Neuronal stem cell (in vitro differentiated cells): ENCODE measurements around the gene TECPR2.
A peak's percentile ranks its signal among the peaks of the same experiment; 100 is the strongest.

Experiments
- DNase-seq: peaks from one replicate; pipeline ENCODE4 v3.0.0-alpha.2; 2013; ENCODE audit warnings: low spot score
- H2AFZ ChIP-seq: one replicate; pipeline ENCODE4 v1.6.1; 2013; ENCODE audit warnings: mild to moderate bottlenecking, low read length, inconsistent platforms
- H2AK5ac ChIP-seq: 2 replicates; pipeline ENCODE4 v1.6.1; 2013; ENCODE audit warnings: low read depth, mild to moderate bottlenecking, inconsistent platforms, low read length, moderate library complexity, mixed read lengths
- H2BK120ac ChIP-seq: 2 replicates; pipeline ENCODE4 v1.6.1; 2013; ENCODE audit warnings: low read depth, mild to moderate bottlenecking, inconsistent platforms, low read length, moderate library complexity, mixed read lengths
- H2BK12ac ChIP-seq: one replicate; pipeline ENCODE4 v1.6.1; 2013; ENCODE audit warnings: low read length, inconsistent platforms
- H2BK15ac ChIP-seq: 2 replicates; pipeline ENCODE4 v1.6.1; 2013; ENCODE audit warnings: mild to moderate bottlenecking, low read length, inconsistent platforms, mixed read lengths
- H2BK5ac ChIP-seq: one replicate; pipeline ENCODE4 v1.6.1; 2013; ENCODE audit warnings: inconsistent platforms, mild to moderate bottlenecking, low read length, moderate library complexity
- H3K14ac ChIP-seq: one replicate; pipeline ENCODE4 v1.6.1; 2013; ENCODE audit warnings: low read length, inconsistent platforms
- H3K18ac ChIP-seq: 2 replicates; pipeline ENCODE4 v1.6.1; 2013; ENCODE audit warnings: low read length, inconsistent platforms
- H3K23ac ChIP-seq: 2 replicates; pipeline ENCODE4 v1.6.1; 2013; ENCODE audit warnings: low read depth, mild to moderate bottlenecking, mixed read lengths, low read length, inconsistent platforms; ENCODE audit not compliant: poor library complexity
- H3K27ac ChIP-seq: replicated peaks from 3 replicates; pipeline ENCODE4 v1.5.1; 2013; ENCODE audit warnings: low read length, inconsistent platforms
- H3K27me3 ChIP-seq, 3 experiments: 2 replicates each; pipeline ENCODE4 v1.6.1; 2013; ENCODE audit warnings: low read length in 3 of 3, mild to moderate bottlenecking in 2 of 3, inconsistent platforms in 1 of 3, low read depth in 1 of 3, mixed read lengths in 1 of 3, moderate library complexity in 1 of 3; ENCODE audit not compliant: control insufficient read depth in 3 of 3, insufficient read depth in 3 of 3
- H3K36me3 ChIP-seq, 2 donors: replicated peaks in 1 of 2; 2 replicates each; pipeline ENCODE4 v1.6.1; 2013; ENCODE audit warnings: low read length in 2 of 2; ENCODE audit not compliant: control insufficient read depth in 2 of 2, insufficient read depth in 2 of 2
- H3K4ac ChIP-seq: 2 replicates; pipeline ENCODE4 v1.6.1; 2013; ENCODE audit warnings: inconsistent platforms, mild to moderate bottlenecking, low read length, moderate library complexity
- H3K4me1 ChIP-seq, 2 donors: 1 replicate in 1 of 2; 2 replicates in 1 of 2; pipeline ENCODE4 v1.6.1; 2013; ENCODE audit warnings: low read length in 2 of 2, low read depth in 1 of 2; ENCODE audit not compliant: control insufficient read depth in 2 of 2, insufficient read depth in 1 of 2
- H3K4me2 ChIP-seq: one replicate; pipeline ENCODE4 v1.6.1; 2013; ENCODE audit warnings: mild to moderate bottlenecking, low read length, inconsistent platforms; ENCODE audit not compliant: insufficient read depth, poor library complexity, severe bottlenecking
- H3K4me3 ChIP-seq, 2 donors: 2 replicates each; pipeline ENCODE4 v1.5.1; 2013; ENCODE audit warnings: low read length in 2 of 2, mild to moderate bottlenecking in 2 of 2, inconsistent platforms in 1 of 2, moderate library complexity in 1 of 2
- H3K79me1 ChIP-seq: one replicate; pipeline ENCODE4 v1.6.1; 2013; ENCODE audit warnings: low read depth, mild to moderate bottlenecking, inconsistent platforms, low read length, moderate library complexity
- H3K9ac ChIP-seq: one replicate; pipeline ENCODE4 v1.6.1; 2013; ENCODE audit warnings: mild to moderate bottlenecking, low read depth, low read length, inconsistent platforms; ENCODE audit not compliant: poor library complexity
- H3K9me3 ChIP-seq, 2 donors: replicated peaks in 1 of 2; 2 replicates each; pipeline versions ENCODE3 to v1.6.1; 2013; ENCODE audit warnings: low read length in 2 of 2, mild to moderate bottlenecking in 2 of 2, inconsistent platforms in 1 of 2, low read depth in 1 of 2, mixed read lengths in 1 of 2, moderate library complexity in 1 of 2; ENCODE audit not compliant: control insufficient read depth in 2 of 2, insufficient read depth in 1 of 2
- H4K8ac ChIP-seq: one replicate; pipeline ENCODE4 v1.6.1; 2013; ENCODE audit warnings: low read depth, mild to moderate bottlenecking, inconsistent platforms, low read length, moderate library complexity
- H4K91ac ChIP-seq: one replicate; pipeline ENCODE4 v1.6.1; 2013; ENCODE audit warnings: low read length, low read depth, mild to moderate bottlenecking, inconsistent platforms; ENCODE audit not compliant: poor library complexity
- WGBS, 2 donors: extraction: QIAGEN DNeasy Blood & Tissue Kit; methylation state at CpG; one replicate each; pipeline ENCODE4 v1.1.7; 2013; ENCODE audit warnings: missing lambda C conversion rate in 2 of 2, mixed read lengths in 1 of 2; ENCODE audit not compliant: insufficient read length in 2 of 2, insufficient replicate concordance in 1 of 2; ENCODE audit errors: extremely low coverage in 2 of 2; 5-methylcytosine and 5-hydroxymethylcytosine counted together

TECPR2 gene

GRCh38 chr14:102321456-102322422 is 41.0 kb upstream of the TECPR2 start:
- Histone ChIP-seq H3K27me3 (no peaks in the 10 kb centered on the region), H2BK12ac (no peak overlapping the region), H3K9me3 (no peaks in the 10 kb centered on the region), H3K4me3 (peak overlapping the region in 1 of 2 donors; percentile 28), H3K18ac (no peak overlapping the region), H3K23ac (no peak overlapping the region), H3K14ac (no peak overlapping the region), H3K4ac (no peak overlapping the region), H3K4me1 (peaks cover 12 to 14% of the 10 kb centered on the region in 2 donors), H2AK5ac (no peak overlapping the region), H2AFZ (no peak overlapping the region), H2BK5ac (no peak overlapping the region), H3K9ac (no peak overlapping the region), H4K91ac (no peak overlapping the region), H2BK15ac (no peak overlapping the region), H4K8ac (no peak overlapping the region), H3K4me2 (no peak overlapping the region), H3K36me3 (peaks cover 2 to 32% of the 10 kb centered on the region in 2 donors), H2BK120ac (no peak overlapping the region), H3K79me1 (peaks cover 3% of the 10 kb centered on the region), H3K27ac (no peak overlapping the region)
- DNase-seq = no peak
- no CpG with 5 or more reads among the region's 12 CpGs for WGBS, 2 donors

GRCh38 chr14:102323102-102323501 is 39.6 kb upstream of the TECPR2 start:
- H3K4me3 ChIP-seq = no peak overlapping the region
- no peak overlapping the region for H3K14ac ChIP-seq
- no peaks in the 10 kb centered on the region for H3K9me3 ChIP-seq
- H2AFZ ChIP-seq = no peak overlapping the region
- no peak overlapping the region for H2BK5ac ChIP-seq
- H3K4me2 ChIP-seq = no peak overlapping the region
- H4K91ac ChIP-seq = no peak overlapping the region
- no peak overlapping the region for H2BK120ac ChIP-seq
- peaks cover 3% of the 10 kb centered on the region for H3K79me1 ChIP-seq
- H2BK12ac ChIP-seq = no peak overlapping the region
- H2BK15ac ChIP-seq = no peak overlapping the region
- WGBS, 2 donors = no CpG with 5 or more reads among the region's 8 CpGs
- H3K4me1 ChIP-seq = peaks cover 4 to 8% of the 10 kb centered on the region in 2 donors
- H3K4ac ChIP-seq = no peak overlapping the region
- no peak overlapping the region for H3K23ac ChIP-seq
- H3K18ac ChIP-seq = no peak overlapping the region
- H3K9ac ChIP-seq = no peak overlapping the region
- no peak overlapping the region for H4K8ac ChIP-seq
- no peaks in the 10 kb centered on the region for H3K27me3 ChIP-seq
- peaks cover 5 to 39% of the 10 kb centered on the region in 2 donors for H3K36me3 ChIP-seq
- no peak overlapping the region for H3K27ac ChIP-seq
- no peak overlapping the region for H2AK5ac ChIP-seq
- DNase-seq = no peak

DNA sequence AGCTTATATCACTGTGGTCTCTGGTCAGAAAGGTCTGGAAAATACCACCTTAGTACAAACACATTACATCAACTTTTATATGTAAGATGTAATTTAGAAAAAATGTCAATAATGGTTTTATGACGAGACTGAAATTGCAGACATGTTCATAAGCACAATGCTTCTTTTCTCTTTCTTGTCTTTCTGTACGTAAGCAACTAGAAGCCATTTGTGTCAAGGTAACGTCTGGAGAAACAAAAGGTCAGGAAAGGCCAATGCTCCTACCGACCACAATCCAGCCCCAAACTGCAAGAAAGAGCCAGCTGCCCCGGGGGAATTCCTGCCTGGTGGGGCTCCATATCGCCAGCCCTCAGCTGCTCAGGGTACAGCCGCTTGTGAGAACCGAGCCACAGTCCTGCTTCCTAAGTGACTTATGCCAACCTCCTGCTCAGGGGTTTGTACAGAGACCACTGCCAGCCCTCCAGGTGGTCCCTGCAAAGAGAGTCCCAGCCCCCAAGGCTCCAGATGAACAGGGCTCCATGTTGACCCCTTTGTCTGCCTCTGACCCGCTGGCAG is 36.9 kb upstream of the TECPR2 start:
- Histone ChIP-seq H3K4me1 (no peaks in the 10 kb centered on the region), H3K27me3 (no peaks in the 10 kb centered on the region), H3K27ac (no peak overlapping the region), H3K4me3 (no peak overlapping the region), H3K18ac (no peak overlapping the region), H2AK5ac (no peak overlapping the region), H3K4ac (no peak overlapping the region), H3K79me1 (peaks cover 3% of the 10 kb centered on the region), H3K23ac (no peak overlapping the region), H4K8ac (no peak overlapping the region), H2BK15ac (no peak overlapping the region), H4K91ac (no peak overlapping the region), H3K36me3 (peaks cover 5 to 44% of the 10 kb centered on the region in 2 donors), H2BK12ac (no peak overlapping the region), H3K4me2 (no peak overlapping the region), H3K9ac (peak overlapping the region; percentile 5), H2BK120ac (no peak overlapping the region), H2AFZ (no peak overlapping the region), H3K14ac (no peak overlapping the region), H3K9me3 (no peaks in the 10 kb centered on the region), H2BK5ac (no peak overlapping the region)
- no CpG with 5 or more reads among the region's 9 CpGs for WGBS, 2 donors
- no peak for DNase-seq

GRCh38 chr14:102326583-102326982 is 36.2 kb upstream of the TECPR2 start:
- H3K4ac ChIP-seq = no peak overlapping the region
- no peak overlapping the region for H3K14ac ChIP-seq
- H3K9ac ChIP-seq = no peak overlapping the region
- H3K23ac ChIP-seq = no peak overlapping the region
- no peak overlapping the region for H3K4me2 ChIP-seq
- no peak overlapping the region for H3K27ac ChIP-seq
- peaks cover 5 to 44% of the 10 kb centered on the region in 2 donors for H3K36me3 ChIP-seq
- no peak overlapping the region for H2AK5ac ChIP-seq
- no CpG with 5 or more reads among the region's 14 CpGs for WGBS, 2 donors
- H4K8ac ChIP-seq = no peak overlapping the region
- no peak overlapping the region for H3K4me3 ChIP-seq
- H3K27me3 ChIP-seq = no peaks in the 10 kb centered on the region
- H3K4me1 ChIP-seq = no peaks in the 10 kb centered on the region
- no peak overlapping the region for H2BK12ac ChIP-seq
- no peak overlapping the region for H2BK120ac ChIP-seq
- H3K18ac ChIP-seq = no peak overlapping the region
- H2BK15ac ChIP-seq = no peak overlapping the region
- DNase-seq = no peak
- no peak overlapping the region for H4K91ac ChIP-seq
- no peaks in the 10 kb centered on the region for H3K9me3 ChIP-seq
- no peak overlapping the region for H2AFZ ChIP-seq
- H3K79me1 ChIP-seq = peaks cover 3% of the 10 kb centered on the region
- no peak overlapping the region for H2BK5ac ChIP-seq
